Stimulated activated CD8-positive, alpha-beta memory T cell treated with anti-CD3 and anti-CD28 coated beads, Interleukin-2, amount 100 ng/mL, for 1 hour (primary cell): ENCODE measurements around the gene INSIG2.
A peak's percentile ranks its signal among the peaks of the same experiment; 100 is the strongest.

Experiments used
- DNase-seq, 2 donors: peaks; one replicate each; pipeline ENCODE4 v3.0.0-alpha.2; 2020; ENCODE audit warnings: low read depth in 2 of 2

The INSIG2 gene

GRCh38 chr2:118088051-118089024, at the start of gene INSIG2:
TSS of gene INSIG2 (plus strand) at chr2:118088471. CDS start at chr2:118096557, 8,086 bp downstream.
- DNase-seq, result peak; percentile 66 to 73

- DNase-seq, result no peak
Observed at GRCh38 chr2:118040891-118041290, 47.4 kb upstream of the INSIG2 start.

- no peak for DNase-seq
Observed at GRCh38 chr2:118044103-118044716, 44.1 kb upstream of the INSIG2 start.

GRCh38 chr2:118044854-118045253, 43.4 kb upstream of the INSIG2 start:
- DNase-seq, result no peak

- DNase-seq, result no peak
Observed at GRCh38 chr2:118045286-118045685, 43.0 kb upstream of the INSIG2 start.

- DNase-seq, result no peak
Observed at GRCh38 chr2:118046634-118047210, 41.5 kb upstream of the INSIG2 start.

- no peak for DNase-seq
Observed at GRCh38 chr2:118047380-118047826, 40.9 kb upstream of the INSIG2 start.

GRCh38 chr2:118048401-118048800, 39.9 kb upstream of the INSIG2 start:
- no peak for DNase-seq

- DNase-seq, result no peak
Observed at GRCh38 chr2:118049140-118049815, 39.0 kb upstream of the INSIG2 start.

GRCh38 chr2:118049816-118050140, 38.5 kb upstream of the INSIG2 start:
- no peak for DNase-seq

- no peak for DNase-seq
Observed at GRCh38 chr2:118050386-118050785, 37.9 kb upstream of the INSIG2 start.

- DNase-seq, result no peak
Observed at GRCh38 chr2:118050974-118051373, 37.3 kb upstream of the INSIG2 start.

GRCh38 chr2:118051826-118052358, 36.4 kb upstream of the INSIG2 start:
- DNase-seq, result no peak

- no peak for DNase-seq
Observed at GRCh38 chr2:118052474-118052873, 35.8 kb upstream of the INSIG2 start.

GRCh38 chr2:118053681-118054080, 34.6 kb upstream of the INSIG2 start:
- no peak for DNase-seq

- DNase-seq, result no peak
Observed at GRCh38 chr2:118054213-118055008, 33.9 kb upstream of the INSIG2 start.

- DNase-seq, result no peak
Observed at GRCh38 chr2:118055512-118056164, 32.6 kb upstream of the INSIG2 start.

GRCh38 chr2:118056165-118056534, 32.1 kb upstream of the INSIG2 start:
- no peak for DNase-seq

- no peak for DNase-seq
Observed at GRCh38 chr2:118056801-118057200, 31.5 kb upstream of the INSIG2 start.

GRCh38 chr2:118058951-118059350, 29.3 kb upstream of the INSIG2 start:
- no peak for DNase-seq
